ENCODE data around the gene TMEM37.

The TMEM37 gene

GRCh38 chr2:119434664-119435063 lies 3.0 kb downstream of the TMEM37 start:
- DNase-seq: no peak

GRCh38 chr2:119435081-119435952 lies 3.7 kb downstream of the TMEM37 start:
- DNase-seq: no peak

- no peak for DNase-seq
These were observed 4.3 kb downstream of the TMEM37 start for GRCh38 chr2:119435953-119436297.

- no peak for DNase-seq
These were observed 5.5 kb downstream of the TMEM37 start for GRCh38 chr2:119436993-119437772.

- no peak for DNase-seq
These were observed 6.5 kb downstream of the TMEM37 start for GRCh38 chr2:119438128-119438656.

GRCh38 chr2:119438726-119439284 lies 7.2 kb downstream of the TMEM37 start:
- no peak for DNase-seq

GRCh38 chr2:119439574-119440500 lies 8.2 kb downstream of the TMEM37 start:
- no peak for DNase-seq

GRCh38 chr2:119440501-119440870 lies 8.8 kb downstream of the TMEM37 start:
- DNase-seq: no peak

- DNase-seq: no peak
These were observed 9.2 kb downstream of the TMEM37 start for GRCh38 chr2:119440873-119441272.

GRCh38 chr2:119441376-119442225 lies 9.9 kb downstream of the TMEM37 start:
- no peak for DNase-seq

GRCh38 chr2:119442226-119442619 lies 10.6 kb downstream of the TMEM37 start:
- DNase-seq: no peak

- no peak for DNase-seq
These were observed 11.2 kb downstream of the TMEM37 start for GRCh38 chr2:119442850-119443249.

GRCh38 chr2:119446037-119446436 lies 14.4 kb downstream of the TMEM37 start:
- no peak for DNase-seq

- no peak for DNase-seq
These were observed 16.9 kb downstream of the TMEM37 start for GRCh38 chr2:119448427-119449141.

GRCh38 chr2:119449521-119449920 lies 17.9 kb downstream of the TMEM37 start:
- no peak for DNase-seq

- no peak for DNase-seq
These were observed 19.8 kb downstream of the TMEM37 start for GRCh38 chr2:119451336-119452050.

- no peak for DNase-seq
These were observed 22.4 kb downstream of the TMEM37 start for GRCh38 chr2:119453972-119454593.

GRCh38 chr2:119455066-119455718 lies 23.5 kb downstream of the TMEM37 start:
- DNase-seq: no peak

- no peak for DNase-seq
These were observed 28.4 kb downstream of the TMEM37 start for GRCh38 chr2:119460076-119460475.

Measured in suppressor macrophage treated with lipopolysaccharide for 4 hours (primary cell).